HG03103 (cell line): ENCODE results near the gene CHMP2B.

Experiments
- ATAC-seq: cut with Tn5 transposase; IDR thresholded peaks from one replicate; pipeline ENCODE4 v1.9.1; 2021; ENCODE audit warnings: low read depth; ENCODE audit not compliant: unreplicated experiment

Gene CHMP2B

GRCh38 chr3:87227104-87227834 lies at the start of gene CHMP2B:
Gene CHMP2B, plus strand, starts transcription at chr3:87227309. Its CDS starts 214 bp downstream, at chr3:87227523.
- peak; percentile 94 for ATAC-seq

GRCh38 chr3:87179642-87180041 lies 47.5 kb upstream of the CHMP2B start:
- ATAC-seq = no peak

GRCh38 chr3:87181551-87181950 lies 45.6 kb upstream of the CHMP2B start:
- no peak for ATAC-seq

GRCh38 chr3:87182023-87182422 lies 45.1 kb upstream of the CHMP2B start:
- no peak for ATAC-seq

GRCh38 chr3:87186608-87187159 lies 40.4 kb upstream of the CHMP2B start:
- no peak for ATAC-seq

- ATAC-seq = no peak
Observed at GRCh38 chr3:87191175-87191574, 35.9 kb upstream of the CHMP2B start.

- no peak for ATAC-seq
Observed at GRCh38 chr3:87191641-87192040, 35.5 kb upstream of the CHMP2B start.

GRCh38 chr3:87196879-87197278 lies 30.2 kb upstream of the CHMP2B start:
- ATAC-seq = no peak

GRCh38 chr3:87197531-87197930 lies 29.6 kb upstream of the CHMP2B start:
- no peak for ATAC-seq

GRCh38 chr3:87198774-87199173 lies 28.3 kb upstream of the CHMP2B start:
- no peak for ATAC-seq

- ATAC-seq = no peak
Observed at GRCh38 chr3:87199628-87200027, 27.5 kb upstream of the CHMP2B start.

GRCh38 chr3:87200060-87200647 lies 27.0 kb upstream of the CHMP2B start:
- no peak for ATAC-seq

GRCh38 chr3:87201727-87202126 lies 25.4 kb upstream of the CHMP2B start:
- no peak for ATAC-seq

- no peak for ATAC-seq
Observed at GRCh38 chr3:87203809-87204208, 23.3 kb upstream of the CHMP2B start.

GRCh38 chr3:87206070-87206469 lies 21.0 kb upstream of the CHMP2B start:
- no peak for ATAC-seq

- ATAC-seq = no peak
Observed at GRCh38 chr3:87206635-87207034, 20.5 kb upstream of the CHMP2B start.

- no peak for ATAC-seq
Observed at GRCh38 chr3:87207460-87207859, 19.6 kb upstream of the CHMP2B start.

- ATAC-seq = no peak
Observed at GRCh38 chr3:87209111-87209510, 18.0 kb upstream of the CHMP2B start.

- ATAC-seq = no peak
Observed at GRCh38 chr3:87218560-87218959, 8.5 kb upstream of the CHMP2B start.

- ATAC-seq = no peak
Observed at GRCh38 chr3:87219611-87220010, 7.5 kb upstream of the CHMP2B start.

- no peak for ATAC-seq
Observed at GRCh38 chr3:87225659-87226058, 1.4 kb upstream of the CHMP2B start.

- ATAC-seq = peak; percentile 0
Observed at GRCh38 chr3:87227835-87228144, 681 bp downstream of the CHMP2B start.
